ENCODE data around the gene TTC14. TPM values are rescaled to one million over a fixed set of nuclear protein-coding genes. Genes with fewer than 3 reads are reported as not detected.

The TTC14 gene
- polyA plus RNA-seq, 2 of the 4 experiments (the other 2 are of a cell fraction): 16.4 to 43.7 TPM

GRCh38 chr3:180571831-180572598 lies 29.9 kb upstream of the TTC14 start:
- Histone ChIP-seq H3K9me3 (no peaks in the 10 kb centered on the region), H3K4me3 (no peak overlapping the region), H3K27ac (no peak overlapping the region), H3K4me2 (no peak overlapping the region), H3K4me1 (no peaks in the 10 kb centered on the region)
- WGBS (ENCODE audit: missing lambda C conversion rate): 42% methylated on average over 6 of the region's 6 CpGs
- no peak for TF ChIP-seq ZNF302 (CRISPR knock-in tag; IDR thresholded peaks at IDR 0.05)
- FAIRE-seq (no peak), ATAC-seq (no peak), DNase-seq (ENCODE audit: low read depth in 1 of 2, low spot score in 1 of 2) (no peak)
- ChIA-PET POLR2A (no interaction called here), CTCF (no interaction called here)

- no peak for ATAC-seq
- no peak for DNase-seq (ENCODE audit: low read depth in 1 of 2, low spot score in 1 of 2)
- Histone ChIP-seq H3K27ac (no peak overlapping the region), H3K4me1 (no peaks in the 10 kb centered on the region), H3K9me3 (no peaks in the 10 kb centered on the region), H3K4me3 (no peak overlapping the region), H3K4me2 (no peak overlapping the region)
- no peak for FAIRE-seq
- WGBS (ENCODE audit: missing lambda C conversion rate): 21% methylated on average over 3 of the region's 3 CpGs
- CTCF ChIA-PET: no interaction called here
- TF ChIP-seq HOXA7 (CRISPR knock-in tag; IDR thresholded peaks at IDR 0.05): no peak
- no peak for TF ChIP-seq CEBPB (IDR thresholded peaks at IDR 0.05)
- TF ChIP-seq RAD21 (conservative IDR thresholded peaks at IDR 0.05 in 1 of 2, IDR thresholded peaks at IDR 0.05 in 1 of 2): no peak
- TF ChIP-seq RCOR1 (IDR thresholded peaks at IDR 0.05; ENCODE audit: low read depth, low read length): no peak
- TF ChIP-seq CTCF (IDR thresholded peaks at IDR 0.05): no peak
- no peak for TF ChIP-seq HES2 (IDR thresholded peaks at IDR 0.05)
- no peak for TF ChIP-seq HOXB5 (CRISPR knock-in tag; IDR thresholded peaks at IDR 0.05)
- no peak for TF ChIP-seq ESRRA (IDR thresholded peaks at IDR 0.05; ENCODE audit: borderline replicate concordance, low read length)
- no peak for TF ChIP-seq TFCP2L1 (CRISPR knock-in tag; IDR thresholded peaks at IDR 0.05)
- TF ChIP-seq ZFP36 (IDR thresholded peaks at IDR 0.05; ENCODE audit: borderline replicate concordance, partially characterized antibody): no peak
- TF ChIP-seq, protein P1, sequence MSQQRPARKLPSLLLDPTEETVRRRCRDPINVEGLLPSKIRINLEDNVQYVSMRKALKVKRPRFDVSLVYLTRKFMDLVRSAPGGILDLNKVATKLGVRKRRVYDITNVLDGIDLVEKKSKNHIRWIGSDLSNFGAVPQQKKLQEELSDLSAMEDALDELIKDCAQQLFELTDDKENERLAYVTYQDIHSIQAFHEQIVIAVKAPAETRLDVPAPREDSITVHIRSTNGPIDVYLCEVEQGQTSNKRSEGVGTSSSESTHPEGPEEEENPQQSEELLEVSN (IDR thresholded peaks at IDR 0.05; ENCODE audit: borderline replicate concordance, low read depth): no peak
- no peak for TF ChIP-seq MAX (IDR thresholded peaks at IDR 0.05)
- no peak for TF ChIP-seq MAZ (IDR thresholded peaks at IDR 0.05; ENCODE audit: borderline replicate concordance, low read depth, low read length)
- TF ChIP-seq NR3C1 (IDR thresholded peaks at IDR 0.05): no peak
- no peak for TF ChIP-seq FOSB (CRISPR knock-in tag; IDR thresholded peaks at IDR 0.05)
- TF ChIP-seq CBX2 (IDR thresholded peaks at IDR 0.05; ENCODE audit: borderline replicate concordance, low read depth): no peak
- no peak for TF ChIP-seq RFX5 (IDR thresholded peaks at IDR 0.05)
- no peak for TF ChIP-seq SREBF2 (IDR thresholded peaks at IDR 0.05)
- POLR2A ChIA-PET: no interaction called here
Measured at GRCh38 chr3:180575571-180575970, 26.4 kb upstream of the TTC14 start.

GRCh38 chr3:180580934-180581333 lies 21.0 kb upstream of the TTC14 start:
- Histone ChIP-seq H3K9me3 (no peaks in the 10 kb centered on the region), H3K4me3 (no peak overlapping the region), H3K27ac (no peak overlapping the region), H3K4me1 (no peaks in the 10 kb centered on the region), H3K4me2 (no peak overlapping the region)
- DNase-seq (ENCODE audit: low read depth in 1 of 2, low spot score in 1 of 2): no peak
- ATAC-seq: no peak
- CTCF ChIA-PET: no interaction called here
- TF ChIP-seq, protein P2, sequence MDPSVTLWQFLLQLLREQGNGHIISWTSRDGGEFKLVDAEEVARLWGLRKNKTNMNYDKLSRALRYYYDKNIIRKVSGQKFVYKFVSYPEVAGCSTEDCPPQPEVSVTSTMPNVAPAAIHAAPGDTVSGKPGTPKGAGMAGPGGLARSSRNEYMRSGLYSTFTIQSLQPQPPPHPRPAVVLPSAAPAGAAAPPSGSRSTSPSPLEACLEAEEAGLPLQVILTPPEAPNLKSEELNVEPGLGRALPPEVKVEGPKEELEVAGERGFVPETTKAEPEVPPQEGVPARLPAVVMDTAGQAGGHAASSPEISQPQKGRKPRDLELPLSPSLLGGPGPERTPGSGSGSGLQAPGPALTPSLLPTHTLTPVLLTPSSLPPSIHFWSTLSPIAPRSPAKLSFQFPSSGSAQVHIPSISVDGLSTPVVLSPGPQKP (IDR thresholded peaks at IDR 0.05; ENCODE audit: low read depth, low read length): no peak
- TF ChIP-seq HEYL (CRISPR knock-in tag; IDR thresholded peaks at IDR 0.05): no peak
- no peak for TF ChIP-seq FOSL2 (IDR thresholded peaks at IDR 0.05)
- TF ChIP-seq FOSL2 (CRISPR knock-in tag; IDR thresholded peaks at IDR 0.05): no peak
- TF ChIP-seq HOXB5 (CRISPR knock-in tag; IDR thresholded peaks at IDR 0.05): no peak
- TF ChIP-seq NPAS2 (CRISPR knock-in tag; IDR thresholded peaks at IDR 0.05; ENCODE audit: borderline replicate concordance): no peak
- no peak for TF ChIP-seq KDM1A (IDR thresholded peaks at IDR 0.05; ENCODE audit: low read depth)
- no peak for TF ChIP-seq ZNF302 (CRISPR knock-in tag; IDR thresholded peaks at IDR 0.05)
- no peak for TF ChIP-seq USF2 (IDR thresholded peaks at IDR 0.05)
- TF ChIP-seq HOXA7 (CRISPR knock-in tag; IDR thresholded peaks at IDR 0.05): no peak
- no peak for TF ChIP-seq ZSCAN20 (CRISPR knock-in tag; IDR thresholded peaks at IDR 0.05)
- POLR2A ChIA-PET: no interaction called here
- 0% methylated on average over 1 of the region's 1 CpG for WGBS (ENCODE audit: missing lambda C conversion rate)
- FAIRE-seq: no peak
